Esophagus squamous epithelium (tissue), 5 donors: ENCODE results near the gene SERPINE2. TPM values are rescaled to one million over a fixed set of nuclear protein-coding genes. Genes with fewer than 3 reads are reported as not detected.

Experiments
- DNase-seq: peaks from one replicate; lab custom pipeline; 2025; lab: John Stamatoyannopoulos, UW
- H3K27ac ChIP-seq, 4 donors: fragments of 200-600 bp; sonication (generic); one replicate each; pipeline ENCODE4 v1.5.1; 2016 to 2019; ENCODE audit warnings: mild to moderate bottlenecking in 1 of 4
- H3K27me3 ChIP-seq, 4 donors: fragments of 200-600 bp; sonication (generic); 1 replicate in 3 of 4; 2 replicates in 1 of 4; pipeline versions ENCODE4 v1.5.1 to v1.6.0; 2017 to 2021; ENCODE audit warnings: antibody characterized with exemption in 1 of 4
- H3K36me3 ChIP-seq, 3 donors: fragments of 200-600 bp; sonication (generic); one replicate each; pipeline ENCODE4 v1.5.1; 2016 to 2019
- H3K4me1 ChIP-seq, 3 donors: fragments of 200-600 bp; sonication (generic); one replicate each; pipeline ENCODE4 v1.5.1; 2017 to 2019
- H3K4me3 ChIP-seq, 4 donors: fragments of 200-600 bp; sonication (generic); 1 replicate in 3 of 4; 2 replicates in 1 of 4; pipeline ENCODE4 v1.5.1; 2016 to 2019; ENCODE audit warnings: mild to moderate bottlenecking in 2 of 4, moderate library complexity in 1 of 4
- H3K9me3 ChIP-seq, 3 donors: fragments of 200-600 bp; sonication (generic); one replicate each; pipeline ENCODE4 v1.5.1; 2016 to 2019
- POLR2A ChIP-seq, 4 donors: fragments of 450-650 bp; IDR thresholded peaks; one replicate each; pipeline ENCODE4 v1.6.1; 2017; ENCODE audit warnings: antibody characterized with exemption in 4 of 4, mild to moderate bottlenecking in 4 of 4, moderate library complexity in 3 of 4
- WGBS, 2 donors: methylation state at CpG; one replicate each; pipeline ENCODE4 v1.1.5; 2018; 5-methylcytosine and 5-hydroxymethylcytosine counted together
- intact Hi-C: fragments of 100-400 bp; cut with DNase I; formaldehyde crosslinking; loops from one replicate; pipeline ENCODE4 v1.15.0; 2022
- total RNA-seq, 4 donors: library from RNA; depleted of rRNA; stranded (reverse); fragments of >200 nt; gene quantifications; one replicate each; pipeline ENCODE4 v1.1.0, GENCODE V29; 2016
- TF ChIP-seq, protein P1 (sequence below), 6 experiments: fragments of 450-650 bp in 4 of 6; fragments of 200-600 bp in 2 of 6; sonication (generic) in 2 of 6; IDR thresholded peaks; one replicate each; pipeline ENCODE4 v1.5.1; 2016 to 2019; ENCODE audit warnings: antibody characterized with exemption in 6 of 6, mild to moderate bottlenecking in 4 of 6, moderate library complexity in 4 of 6
- donor health status: DM: yes; HTN: yes; CAD: no.

The SERPINE2 gene
- total RNA-seq, 4 donors from 2014 or later: 18.3 to 43.8 (median 22.1) TPM

DNA sequence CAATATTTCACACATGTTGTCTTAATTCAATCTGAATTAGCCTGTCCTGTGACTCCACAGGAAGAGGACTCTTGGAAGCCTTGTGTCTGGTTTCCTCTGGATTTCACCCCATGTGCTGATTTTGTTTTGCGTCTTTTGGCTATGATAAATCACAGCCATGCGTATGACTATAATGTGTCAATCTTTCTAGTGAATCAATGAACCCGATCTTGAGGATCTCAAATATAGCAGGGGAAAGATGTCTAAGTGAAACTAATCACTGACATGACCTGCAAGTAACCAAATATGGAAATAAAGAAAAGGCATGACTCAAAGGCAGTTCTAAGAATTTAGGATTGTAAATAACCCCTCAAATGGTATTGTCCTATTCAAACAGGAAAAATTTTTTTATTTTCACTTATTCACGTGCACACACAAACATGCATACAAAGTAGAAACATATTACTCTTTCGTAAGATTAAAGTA lies 102.2 kb downstream of the SERPINE2 start:
- Histone ChIP-seq H3K9me3 (no peaks in the 10 kb centered on the region), H3K36me3 (peaks cover 0 to 5% (median 0%) of the 10 kb centered on the region in 3 donors), H3K27me3 (no peaks in the 10 kb centered on the region), H3K4me3 (no peak overlapping the region), H3K4me1 (peaks cover 6 to 74% (median 34%) of the 10 kb centered on the region in 3 donors), H3K27ac (no peak overlapping the region)
- WGBS, 2 donors: 46 to 67% methylated on average over 5 of the region's 5 CpGs
- no peak for DNase-seq
- intact Hi-C loops: no loop called here
- TF ChIP-seq POLR2A (IDR thresholded peaks at IDR 0.05): no peak
- TF ChIP-seq, protein P1, sequence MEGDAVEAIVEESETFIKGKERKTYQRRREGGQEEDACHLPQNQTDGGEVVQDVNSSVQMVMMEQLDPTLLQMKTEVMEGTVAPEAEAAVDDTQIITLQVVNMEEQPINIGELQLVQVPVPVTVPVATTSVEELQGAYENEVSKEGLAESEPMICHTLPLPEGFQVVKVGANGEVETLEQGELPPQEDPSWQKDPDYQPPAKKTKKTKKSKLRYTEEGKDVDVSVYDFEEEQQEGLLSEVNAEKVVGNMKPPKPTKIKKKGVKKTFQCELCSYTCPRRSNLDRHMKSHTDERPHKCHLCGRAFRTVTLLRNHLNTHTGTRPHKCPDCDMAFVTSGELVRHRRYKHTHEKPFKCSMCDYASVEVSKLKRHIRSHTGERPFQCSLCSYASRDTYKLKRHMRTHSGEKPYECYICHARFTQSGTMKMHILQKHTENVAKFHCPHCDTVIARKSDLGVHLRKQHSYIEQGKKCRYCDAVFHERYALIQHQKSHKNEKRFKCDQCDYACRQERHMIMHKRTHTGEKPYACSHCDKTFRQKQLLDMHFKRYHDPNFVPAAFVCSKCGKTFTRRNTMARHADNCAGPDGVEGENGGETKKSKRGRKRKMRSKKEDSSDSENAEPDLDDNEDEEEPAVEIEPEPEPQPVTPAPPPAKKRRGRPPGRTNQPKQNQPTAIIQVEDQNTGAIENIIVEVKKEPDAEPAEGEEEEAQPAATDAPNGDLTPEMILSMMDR (IDR thresholded peaks at IDR 0.05): no peak

DNA sequence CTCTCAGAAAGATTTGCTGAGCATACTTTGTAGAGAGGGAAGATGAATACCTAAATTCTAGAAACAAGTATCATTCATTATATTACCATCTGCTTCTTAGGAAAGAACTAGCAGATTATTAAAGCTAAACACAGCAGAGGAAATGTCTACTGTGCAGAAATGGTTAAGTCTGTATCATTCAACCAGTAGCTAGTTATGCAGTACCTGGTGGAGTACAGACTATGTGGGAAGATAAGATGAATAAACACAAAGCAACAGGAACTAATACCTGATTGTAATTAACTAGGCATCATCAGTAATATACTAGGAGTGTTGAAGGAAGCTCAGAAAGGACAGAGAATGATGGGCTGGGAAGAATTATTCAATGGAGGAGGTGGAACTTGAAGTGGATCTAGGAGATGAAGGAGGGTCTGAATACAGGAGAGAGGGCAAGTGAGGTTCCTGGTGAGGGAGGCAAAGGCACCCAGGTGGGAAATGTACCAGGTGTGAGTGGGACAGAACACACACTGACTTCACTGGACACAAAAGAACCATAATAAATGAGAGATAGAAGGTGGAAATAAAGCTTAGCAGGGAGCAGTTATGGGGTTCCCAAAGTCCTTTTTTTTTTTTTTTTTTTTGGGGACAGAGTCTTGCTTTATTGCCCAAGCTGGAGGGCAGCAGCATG lies 103.5 kb downstream of the SERPINE2 start:
- Histone ChIP-seq H3K27ac (no peak overlapping the region), H3K4me3 (no peak overlapping the region), H3K4me1 (peaks cover 0 to 79% (median 30%) of the 10 kb centered on the region in 3 donors), H3K27me3 (no peaks in the 10 kb centered on the region), H3K9me3 (no peaks in the 10 kb centered on the region), H3K36me3 (peaks cover 0 to 5% (median 0%) of the 10 kb centered on the region in 3 donors)
- no peak for DNase-seq
- no peak for TF ChIP-seq POLR2A (IDR thresholded peaks at IDR 0.05)
- TF ChIP-seq, protein P1 (IDR thresholded peaks at IDR 0.05): no peak
- intact Hi-C loops: no loop called here

DNA sequence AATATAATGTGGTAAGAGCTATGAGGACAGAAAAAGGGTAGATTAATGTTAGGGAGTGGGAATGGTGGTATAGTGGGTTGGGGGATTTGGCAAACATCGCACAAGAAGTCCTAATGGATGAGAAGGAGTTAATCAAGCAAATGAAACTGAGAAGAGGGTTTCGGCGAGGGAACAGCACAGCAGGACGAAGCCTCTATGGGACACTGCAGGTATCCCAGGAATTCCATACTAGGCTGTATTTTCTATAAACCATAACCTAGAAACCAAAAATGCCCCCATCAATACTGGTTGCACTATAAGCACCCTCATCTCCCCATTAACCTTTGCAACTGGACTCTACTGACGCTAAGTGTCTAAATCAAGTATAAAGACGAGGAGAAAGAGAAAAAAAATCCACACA lies 104.2 kb downstream of the SERPINE2 start:
- Histone ChIP-seq H3K4me3 (no peak overlapping the region), H3K4me1 (peaks cover 0 to 84% (median 38%) of the 10 kb centered on the region in 3 donors), H3K9me3 (no peaks in the 10 kb centered on the region), H3K27ac (no peak overlapping the region), H3K36me3 (peaks cover 0 to 5% (median 0%) of the 10 kb centered on the region in 3 donors), H3K27me3 (no peaks in the 10 kb centered on the region)
- intact Hi-C loops: no loop called here
- WGBS, 2 donors: 67 to 78% methylated on average over 6 of the region's 6 CpGs
- DNase-seq: no peak
- TF ChIP-seq POLR2A (IDR thresholded peaks at IDR 0.05): no peak
- TF ChIP-seq, protein P1 (IDR thresholded peaks at IDR 0.05): no peak

DNA sequence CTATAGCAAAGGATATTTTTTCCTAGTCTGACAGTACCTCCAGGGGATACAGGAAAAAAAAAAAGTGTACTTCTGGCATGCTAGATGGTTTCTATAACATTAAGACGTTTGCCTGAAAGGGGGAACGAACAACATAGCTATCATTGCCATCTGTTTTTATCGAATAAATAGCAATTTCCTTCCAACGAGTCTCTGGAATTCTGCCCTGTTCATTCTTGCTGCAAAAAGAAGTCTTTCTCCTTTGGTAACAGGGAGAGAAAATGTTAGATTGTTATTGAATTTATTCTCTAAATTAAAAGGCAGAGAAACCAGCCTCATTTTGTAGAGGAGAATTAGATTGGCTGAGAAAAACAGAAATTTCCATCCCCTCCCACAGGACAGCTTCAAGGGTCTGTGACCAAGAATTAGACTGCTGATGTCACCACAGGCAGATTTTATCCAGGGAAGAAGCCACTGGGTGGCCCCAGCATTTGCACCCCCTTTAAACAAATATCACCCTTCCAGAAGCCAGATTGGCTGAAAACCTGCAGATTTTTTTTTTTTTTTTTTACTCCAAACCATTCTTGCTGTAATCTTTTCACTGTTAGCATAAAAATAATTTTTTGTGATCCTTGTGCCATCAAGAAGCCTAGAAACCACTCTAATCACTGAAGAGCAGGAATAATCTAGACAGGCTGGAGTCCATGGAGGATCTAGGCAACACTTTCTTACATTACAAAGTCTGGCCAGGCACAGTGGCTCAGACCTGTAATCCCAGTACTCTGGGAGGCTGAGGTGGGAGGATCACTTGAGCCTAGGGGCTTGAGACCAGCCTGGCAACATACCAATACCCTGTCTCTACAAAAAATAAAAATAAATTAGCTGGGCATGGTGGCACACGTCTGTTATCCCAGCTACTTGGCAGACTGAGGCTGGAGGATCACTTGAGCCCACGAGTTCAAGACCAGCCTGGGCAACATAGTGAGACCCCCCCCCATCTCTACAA lies 106.0 kb downstream of the SERPINE2 start:
- intact Hi-C loops: no loop called here
- Histone ChIP-seq H3K27ac (no peak overlapping the region), H3K4me3 (no peak overlapping the region), H3K9me3 (no peaks in the 10 kb centered on the region), H3K4me1 (peaks cover 0 to 74% (median 42%) of the 10 kb centered on the region in 3 donors), H3K27me3 (no peaks in the 10 kb centered on the region), H3K36me3 (no peaks in the 10 kb centered on the region)
- no peak for TF ChIP-seq POLR2A (IDR thresholded peaks at IDR 0.05)
- TF ChIP-seq, protein P1 (IDR thresholded peaks at IDR 0.05): no peak
- WGBS, 2 donors: 37 to 49% methylated on average over 5 to 6 of the region's 6 CpGs
- no peak for DNase-seq
